ENCODE data around the gene RTN4. TPM values are rescaled to one million over a fixed set of nuclear protein-coding genes. Genes with fewer than 3 reads are reported as not detected.
A peak's percentile ranks its signal among the peaks of the same experiment; 100 is the strongest.
"Not testable (repeated sequence)": the region's sequence is repeated elsewhere in the genome, so short reads cannot be mapped to it uniquely, and the experiment has no call there.

RTN4 gene
- total and polyA plus RNA-seq, 2 experiments from 2014 or later, result 186 to 223 TPM

GRCh38 chr2:55056024-55056521 is 5.8 kb upstream of the RTN4 start:
- Histone ChIP-seq H3K36me3 (no peaks in the 10 kb centered on the region), H3K27ac (no peak overlapping the region), H3K9me3 (ENCODE audit: low read depth) (no peaks in the 10 kb centered on the region), H3K27me3 (no peaks in the 10 kb centered on the region), H3K4me1 (ENCODE audit: low read depth) (peaks cover 11% of the 10 kb centered on the region), H3K4me3 (no peak overlapping the region)
- no peak for TF ChIP-seq CTCF (IDR thresholded peaks at IDR 0.05; ENCODE audit: low read depth, low read length)
- peak in 1 of 2 donors; percentile 53 for DNase-seq (ENCODE audit: low read depth in 1 of 2, low spot score in 1 of 2)

- H3K36me3 ChIP-seq, result no peaks in the 10 kb centered on the region
- H3K4me1 ChIP-seq (ENCODE audit: low read depth), result peaks cover 11% of the 10 kb centered on the region
- no peak overlapping the region for H3K4me3 ChIP-seq
- DNase-seq (ENCODE audit: low read depth in 1 of 2, low spot score in 1 of 2), result no peak
- no peaks in the 10 kb centered on the region for H3K27me3 ChIP-seq
- H3K27ac ChIP-seq, result no peak overlapping the region
- no peak for TF ChIP-seq CTCF (IDR thresholded peaks at IDR 0.05; ENCODE audit: low read depth, low read length)
- H3K9me3 ChIP-seq (ENCODE audit: low read depth), result no peaks in the 10 kb centered on the region
Measured at GRCh38 chr2:55054106-55054875, 4.0 kb upstream of the RTN4 start.

- not testable (repeated sequence) for H3K27me3 ChIP-seq; H3K9me3 ChIP-seq (ENCODE audit: low read depth); H3K27ac ChIP-seq; H3K36me3 ChIP-seq; H3K4me3 ChIP-seq; DNase-seq (ENCODE audit: low read depth in 1 of 2, low spot score in 1 of 2)
- H3K4me1 ChIP-seq (ENCODE audit: low read depth), result peaks cover 11% of the 10 kb centered on the region
Measured at GRCh38 chr2:55053225-55053624, 3.0 kb upstream of the RTN4 start.

- no peaks in the 10 kb centered on the region for H3K36me3 ChIP-seq
- peak overlapping the region; percentile 85 for H3K27ac ChIP-seq
- DNase-seq (ENCODE audit: low read depth in 1 of 2, low spot score in 1 of 2), result no peak
- H3K4me3 ChIP-seq, result peak overlapping the region; percentile 78
- no peak for TF ChIP-seq CTCF (IDR thresholded peaks at IDR 0.05; ENCODE audit: low read depth, low read length)
- H3K4me1 ChIP-seq (ENCODE audit: low read depth), result peaks cover 15% of the 10 kb centered on the region
- H3K27me3 ChIP-seq, result no peaks in the 10 kb centered on the region
- H3K9me3 ChIP-seq (ENCODE audit: low read depth), result no peaks in the 10 kb centered on the region
Measured at GRCh38 chr2:55052129-55053061, 2.1 kb upstream of the RTN4 start.

- Histone ChIP-seq H3K9me3 (ENCODE audit: low read depth) (no peaks in the 10 kb centered on the region), H3K27me3 (no peaks in the 10 kb centered on the region)
Measured at GRCh38 chr2:55051026-55051866, 995 bp upstream of the RTN4 start.

More at GRCh38 chr2:55051026-55051866, 995 bp upstream of the RTN4 start:
- Histone ChIP-seq H3K4me3 (peak overlapping the region; percentile 78), H3K36me3 (no peaks in the 10 kb centered on the region), H3K4me1 (ENCODE audit: low read depth) (peaks cover 19% of the 10 kb centered on the region), H3K27ac (peak overlapping the region; percentile 85)
- DNase-seq (ENCODE audit: low read depth in 1 of 2, low spot score in 1 of 2), result peak; percentile 48 to 98
- no peak for TF ChIP-seq CTCF (IDR thresholded peaks at IDR 0.05; ENCODE audit: low read depth, low read length)

Measured in cardiac muscle cell (in vitro differentiated cells and primary cell).